Upper lobe of left lung (tissue), 4 donors: Measurements from ENCODE around the gene MAFF.

ENCODE experiments used
- POLR2A ChIP-seq, 4 donors: fragments of 450-650 bp; IDR thresholded peaks; one replicate each; pipeline ENCODE4 v1.5.1; 2016 to 2017; ENCODE audit warnings: antibody characterized with exemption in 4 of 4, mild to moderate bottlenecking in 2 of 4
- POLR2AphosphoS5 ChIP-seq, 2 donors: sonication (generic); formaldehyde crosslinking; IDR thresholded peaks; one replicate each; pipeline ENCODE4 v1.5.1; 2017; ENCODE audit warnings: antibody characterized with exemption in 2 of 2
- TF ChIP-seq, protein P1 (sequence below), 6 experiments: fragments of 450-650 bp in 4 of 6; fragments of 200-600 bp in 2 of 6; sonication (generic) in 2 of 6; IDR thresholded peaks; one replicate each; pipeline ENCODE4 v1.5.1; 2016 to 2019; ENCODE audit warnings: antibody characterized with exemption in 6 of 6

DNA sequence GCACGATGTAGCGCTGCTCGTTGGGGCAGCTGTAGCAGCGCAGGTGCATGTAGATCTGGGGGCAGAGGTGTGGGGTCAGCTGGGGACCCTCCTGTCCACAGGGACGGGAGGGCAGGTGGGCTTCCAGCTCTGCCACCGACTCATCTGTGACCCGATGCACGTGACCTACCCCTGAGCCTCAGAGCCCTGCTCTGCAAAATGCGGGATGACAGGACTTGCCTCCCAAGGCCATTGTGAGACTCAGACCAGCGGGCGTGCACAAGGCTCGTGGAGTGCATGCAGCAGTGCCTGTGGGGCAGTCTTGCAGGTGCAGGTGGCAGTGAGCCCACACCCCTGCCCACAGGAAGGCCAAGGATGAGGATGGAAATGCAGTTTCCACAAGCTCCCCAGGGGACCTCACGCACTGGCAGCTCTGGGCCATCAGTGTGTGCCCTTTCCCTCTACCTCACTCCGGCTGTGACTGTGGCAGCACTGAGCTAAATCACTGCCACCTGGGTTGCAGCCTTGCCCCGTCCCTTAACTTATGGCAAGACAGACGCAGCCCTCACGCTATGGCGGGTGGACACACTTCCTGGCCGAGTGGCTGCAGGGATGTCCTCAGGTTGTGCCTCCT, 44.4 kb downstream of the MAFF start:
- TF ChIP-seq, protein P1, sequence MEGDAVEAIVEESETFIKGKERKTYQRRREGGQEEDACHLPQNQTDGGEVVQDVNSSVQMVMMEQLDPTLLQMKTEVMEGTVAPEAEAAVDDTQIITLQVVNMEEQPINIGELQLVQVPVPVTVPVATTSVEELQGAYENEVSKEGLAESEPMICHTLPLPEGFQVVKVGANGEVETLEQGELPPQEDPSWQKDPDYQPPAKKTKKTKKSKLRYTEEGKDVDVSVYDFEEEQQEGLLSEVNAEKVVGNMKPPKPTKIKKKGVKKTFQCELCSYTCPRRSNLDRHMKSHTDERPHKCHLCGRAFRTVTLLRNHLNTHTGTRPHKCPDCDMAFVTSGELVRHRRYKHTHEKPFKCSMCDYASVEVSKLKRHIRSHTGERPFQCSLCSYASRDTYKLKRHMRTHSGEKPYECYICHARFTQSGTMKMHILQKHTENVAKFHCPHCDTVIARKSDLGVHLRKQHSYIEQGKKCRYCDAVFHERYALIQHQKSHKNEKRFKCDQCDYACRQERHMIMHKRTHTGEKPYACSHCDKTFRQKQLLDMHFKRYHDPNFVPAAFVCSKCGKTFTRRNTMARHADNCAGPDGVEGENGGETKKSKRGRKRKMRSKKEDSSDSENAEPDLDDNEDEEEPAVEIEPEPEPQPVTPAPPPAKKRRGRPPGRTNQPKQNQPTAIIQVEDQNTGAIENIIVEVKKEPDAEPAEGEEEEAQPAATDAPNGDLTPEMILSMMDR (IDR thresholded peaks at IDR 0.05), result no peak
- TF ChIP-seq POLR2A (IDR thresholded peaks at IDR 0.05), result no peak
- TF ChIP-seq POLR2AphosphoS5 (IDR thresholded peaks at IDR 0.05), result no peak
